ENCODE measurements around the gene EXOC1. TPM values are rescaled to one million over a fixed set of nuclear protein-coding genes. Genes with fewer than 3 reads are reported as not detected.

The EXOC1 gene
- total RNA-seq, 1 donor from 2014 or later = 52.0 TPM

DNA sequence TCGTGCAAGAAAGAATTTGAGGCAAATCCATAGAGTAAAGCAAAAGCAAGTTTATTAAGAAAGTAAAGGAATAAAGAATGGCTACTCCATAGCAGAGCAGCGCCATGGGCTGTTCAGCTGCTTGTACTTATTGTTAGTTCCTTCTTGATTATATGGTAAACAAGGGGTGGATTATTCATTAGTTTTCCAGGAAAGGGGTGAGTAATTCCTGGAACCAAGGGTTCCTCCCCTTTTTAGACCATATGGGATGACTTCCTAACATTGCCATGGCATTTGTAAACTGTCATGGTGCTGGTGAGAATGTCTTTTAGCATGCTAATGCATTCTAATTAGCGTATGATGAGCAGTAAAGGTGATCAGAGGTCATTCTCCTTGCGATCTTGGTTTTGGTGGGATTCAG is 71.8 kb downstream of the EXOC1 start:
- H3K4me2 ChIP-seq = no peak overlapping the region
- no peak overlapping the region for H3K27ac ChIP-seq
- H3F3A ChIP-seq (ENCODE audit: low read depth) = no peaks in the 10 kb centered on the region
- Mint-ChIP-seq H3K9me3 (no peaks in the 10 kb centered on the region), H3K4me1 (no peaks in the 10 kb centered on the region), H3K36me3 (no peaks in the 10 kb centered on the region), H3K4me3 (no peak overlapping the region), H3K27me3 (ENCODE audit: insufficient read depth, low read depth) (peaks cover 6% of the 10 kb centered on the region), H3K27ac (no peak overlapping the region)
- H3K36me3 ChIP-seq = no peaks in the 10 kb centered on the region
- no peaks in the 10 kb centered on the region for H4K20me1 ChIP-seq (ENCODE audit: low read depth)
- no peaks in the 10 kb centered on the region for H3K27me3 ChIP-seq
- H3K9me3 ChIP-seq (ENCODE audit: low read depth) = no peaks in the 10 kb centered on the region
- no peak overlapping the region for H3K4me3 ChIP-seq
- DNase-seq (ENCODE audit: low spot score) = no peak
- no peaks in the 10 kb centered on the region for H3K79me2 ChIP-seq (ENCODE audit: low read depth)
- H2AFZ ChIP-seq (replicated peaks) = peak overlapping the region; percentile 63
- TF ChIP-seq, protein P1, sequence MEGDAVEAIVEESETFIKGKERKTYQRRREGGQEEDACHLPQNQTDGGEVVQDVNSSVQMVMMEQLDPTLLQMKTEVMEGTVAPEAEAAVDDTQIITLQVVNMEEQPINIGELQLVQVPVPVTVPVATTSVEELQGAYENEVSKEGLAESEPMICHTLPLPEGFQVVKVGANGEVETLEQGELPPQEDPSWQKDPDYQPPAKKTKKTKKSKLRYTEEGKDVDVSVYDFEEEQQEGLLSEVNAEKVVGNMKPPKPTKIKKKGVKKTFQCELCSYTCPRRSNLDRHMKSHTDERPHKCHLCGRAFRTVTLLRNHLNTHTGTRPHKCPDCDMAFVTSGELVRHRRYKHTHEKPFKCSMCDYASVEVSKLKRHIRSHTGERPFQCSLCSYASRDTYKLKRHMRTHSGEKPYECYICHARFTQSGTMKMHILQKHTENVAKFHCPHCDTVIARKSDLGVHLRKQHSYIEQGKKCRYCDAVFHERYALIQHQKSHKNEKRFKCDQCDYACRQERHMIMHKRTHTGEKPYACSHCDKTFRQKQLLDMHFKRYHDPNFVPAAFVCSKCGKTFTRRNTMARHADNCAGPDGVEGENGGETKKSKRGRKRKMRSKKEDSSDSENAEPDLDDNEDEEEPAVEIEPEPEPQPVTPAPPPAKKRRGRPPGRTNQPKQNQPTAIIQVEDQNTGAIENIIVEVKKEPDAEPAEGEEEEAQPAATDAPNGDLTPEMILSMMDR (IDR thresholded peaks at IDR 0.05) = no peak
- TF ChIP-seq EZH2phosphoT487 (IDR thresholded peaks at IDR 0.05) (no peak), EZH2 (IDR thresholded peaks at IDR 0.05) (no peak)
- H3K4me1 ChIP-seq = no peaks in the 10 kb centered on the region
- no peak overlapping the region for H3K9ac ChIP-seq

DNA sequence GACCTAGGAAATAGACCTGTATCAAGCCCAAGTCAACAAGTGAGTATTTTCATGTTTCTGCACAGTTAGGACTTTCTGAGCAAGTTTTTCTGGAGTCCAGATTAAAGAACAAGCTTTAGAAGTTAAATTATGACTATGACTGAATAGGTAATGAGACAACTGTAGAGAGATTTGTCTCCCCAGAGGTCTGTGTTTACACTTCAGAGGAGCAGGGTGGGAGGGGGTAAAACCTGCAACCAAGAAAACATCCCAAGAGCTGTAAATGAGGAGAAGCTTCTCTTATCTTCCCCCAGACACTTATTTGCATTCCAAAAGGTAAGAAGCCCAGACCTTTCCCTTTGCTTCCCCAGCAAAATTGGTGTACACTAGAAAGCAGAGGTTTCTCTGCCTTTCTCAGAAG is 73.2 kb downstream of the EXOC1 start:
- Mint-ChIP-seq H3K4me3 (no peak overlapping the region), H3K4me1 (no peaks in the 10 kb centered on the region), H3K27ac (no peak overlapping the region), H3K27me3 (ENCODE audit: insufficient read depth, low read depth) (peaks cover 6% of the 10 kb centered on the region), H3K9me3 (no peaks in the 10 kb centered on the region), H3K36me3 (no peaks in the 10 kb centered on the region)
- TF ChIP-seq EZH2 (IDR thresholded peaks at IDR 0.05) (no peak), EZH2phosphoT487 (IDR thresholded peaks at IDR 0.05) (no peak)
- TF ChIP-seq, protein P1 (IDR thresholded peaks at IDR 0.05) = no peak
- no peak for DNase-seq (ENCODE audit: low spot score)
- H3K79me2 ChIP-seq (ENCODE audit: low read depth) = no peaks in the 10 kb centered on the region
- no peaks in the 10 kb centered on the region for H3K36me3 ChIP-seq
- no peak overlapping the region for H2AFZ ChIP-seq (replicated peaks)
- no peak overlapping the region for H3K27ac ChIP-seq
- H3K9ac ChIP-seq = no peak overlapping the region
- H4K20me1 ChIP-seq (ENCODE audit: low read depth) = no peaks in the 10 kb centered on the region
- peak overlapping the region; percentile 9 for H3K4me2 ChIP-seq
- H3K4me3 ChIP-seq = no peak overlapping the region
- no peaks in the 10 kb centered on the region for H3F3A ChIP-seq (ENCODE audit: low read depth)
- no peaks in the 10 kb centered on the region for H3K27me3 ChIP-seq
- H3K9me3 ChIP-seq (ENCODE audit: low read depth) = no peaks in the 10 kb centered on the region
- no peaks in the 10 kb centered on the region for H3K4me1 ChIP-seq

DNA sequence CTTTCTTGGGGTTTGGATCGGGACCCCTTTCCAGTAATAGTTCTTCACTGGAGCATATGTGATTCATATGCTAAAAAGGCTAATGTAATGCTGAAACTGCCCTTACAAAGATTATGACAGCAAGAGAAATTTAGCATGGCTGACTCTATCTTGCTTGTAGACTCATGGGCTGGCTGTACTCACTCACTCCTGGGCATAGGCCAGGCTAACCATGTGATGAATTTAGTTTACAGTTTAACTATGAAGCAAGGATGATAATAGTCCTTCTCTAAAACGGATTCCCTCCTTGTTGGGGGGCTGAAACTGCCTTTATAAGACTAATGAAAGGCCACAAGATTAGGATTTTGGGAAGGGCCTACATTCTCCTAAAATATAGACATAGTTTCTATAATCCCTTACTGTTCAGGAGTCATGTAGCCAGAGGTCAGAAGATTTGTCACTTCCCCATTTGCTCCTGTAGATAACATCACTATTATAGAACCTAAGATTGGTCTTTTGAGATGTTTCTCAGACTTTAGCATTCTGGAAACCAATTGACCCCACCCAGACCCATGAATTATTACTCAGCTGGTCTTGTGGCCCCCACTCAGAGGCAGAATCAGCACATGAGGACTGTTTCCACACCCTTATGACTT is 74.5 kb downstream of the EXOC1 start:
- Histone ChIP-seq H3K27ac (no peak overlapping the region), H3K4me2 (no peak overlapping the region), H3K4me3 (no peak overlapping the region), H2AFZ (replicated peaks) (no peak overlapping the region), H4K20me1 (ENCODE audit: low read depth) (no peaks in the 10 kb centered on the region), H3K36me3 (no peaks in the 10 kb centered on the region), H3F3A (ENCODE audit: low read depth) (no peaks in the 10 kb centered on the region), H3K27me3 (no peaks in the 10 kb centered on the region), H3K9ac (no peak overlapping the region), H3K4me1 (no peaks in the 10 kb centered on the region), H3K79me2 (ENCODE audit: low read depth) (no peaks in the 10 kb centered on the region), H3K9me3 (ENCODE audit: low read depth) (no peaks in the 10 kb centered on the region)
- Mint-ChIP-seq H3K27me3 (ENCODE audit: insufficient read depth, low read depth) (peaks cover 6% of the 10 kb centered on the region), H3K36me3 (no peaks in the 10 kb centered on the region), H3K27ac (no peak overlapping the region), H3K9me3 (no peaks in the 10 kb centered on the region), H3K4me1 (no peaks in the 10 kb centered on the region), H3K4me3 (no peak overlapping the region)
- no peak for DNase-seq (ENCODE audit: low spot score)
- TF ChIP-seq, protein P1 (IDR thresholded peaks at IDR 0.05) = no peak
- no peak for TF ChIP-seq EZH2phosphoT487 (IDR thresholded peaks at IDR 0.05)
- no peak for TF ChIP-seq EZH2 (IDR thresholded peaks at IDR 0.05)

Data from neural progenitor cell (in vitro differentiated cells).